Panc1 (cell line): ENCODE results near the gene NDUFB2.

Source experiments
- CTCF ChIP-seq: fragments of 450-650 bp; IDR thresholded peaks from 2 replicates; pipeline ENCODE4 v1.5.1; 2017; ENCODE audit warnings: mild to moderate bottlenecking
- POLR2AphosphoS5 ChIP-seq: IDR thresholded peaks from 2 replicates; pipeline ENCODE4 v1.6.1; 2012; ENCODE audit warnings: mild to moderate bottlenecking, low read depth, low read length, moderate library complexity
- SIN3A ChIP-seq: IDR thresholded peaks from 2 replicates; pipeline ENCODE4 v1.6.1; 2012; ENCODE audit warnings: low read depth, mild to moderate bottlenecking, low read length, moderate library complexity, borderline replicate concordance; ENCODE audit not compliant: insufficient read depth
- TCF7L2 ChIP-seq: IDR thresholded peaks from 2 replicates; pipeline ENCODE4 v1.6.1; 2011; ENCODE audit warnings: mild to moderate bottlenecking, low read depth, low read length, inconsistent platforms

GRCh38 chr7:140659856-140660255 is 36.7 kb upstream of the NDUFB2 start:
- TF ChIP-seq CTCF (no peak), SIN3A (no peak), TCF7L2 (no peak), POLR2AphosphoS5 (no peak)
